ENCODE results near the gene LEMD1. TPM values are rescaled to one million over a fixed set of nuclear protein-coding genes. Genes with fewer than 3 reads are reported as not detected.

LEMD1 gene
- polyA plus RNA-seq, 1 donor: not detected

GRCh38 chr1:205332015-205332791 lies 89.7 kb downstream of the LEMD1 start:
- DNase-seq (ENCODE audit: low read depth): no peak

Other genes with a start within 250 kb of the LEMD1 start
- 7.5 TPM for gene DSTYK, start 210.4 kb downstream of the LEMD1 start, polyA plus RNA-seq (ENCODE audit: insufficient read length)
- 10.8 TPM for gene TMCC2, start 194.1 kb downstream of the LEMD1 start, polyA plus RNA-seq (ENCODE audit: insufficient read length)
- 0.49 TPM for gene NUAK2, start 100.3 kb downstream of the LEMD1 start, polyA plus RNA-seq (ENCODE audit: insufficient read length)
- 0.15 TPM for gene KLHDC8A, start 65.1 kb downstream of the LEMD1 start, polyA plus RNA-seq (ENCODE audit: insufficient read length)
- gene BLACAT1, start 34.0 kb upstream of the LEMD1 start, polyA plus RNA-seq (ENCODE audit: insufficient read length): not detected
- gene CDK18, start 82.6 kb upstream of the LEMD1 start, polyA plus RNA-seq (ENCODE audit: insufficient read length): 8.1 TPM
- 15.4 TPM for gene ELK4, start 210.0 kb upstream of the LEMD1 start, polyA plus RNA-seq (ENCODE audit: insufficient read length)

All from forelimb muscle (tissue), 1 donor.